ENCODE data around the gene TMEM129.
"Not testable (repeated sequence)": the region's sequence is repeated elsewhere in the genome, so short reads cannot be mapped to it uniquely, and the experiment has no call there.

GRCh38 chr4:1671011-1671410, 50.1 kb downstream of the TMEM129 start:
- not testable (repeated sequence) for TF ChIP-seq CTCF (IDR thresholded peaks at IDR 0.05; ENCODE audit: low read depth, low read length, poor library complexity, severe bottlenecking); EZH2phosphoT487 (IDR thresholded peaks at IDR 0.05; ENCODE audit: borderline replicate concordance, low read length)
